LoVo (cell line): Measurements from ENCODE around the gene DECR2.
"Not testable (repeated sequence)": the region's sequence is repeated elsewhere in the genome, so short reads cannot be mapped to it uniquely, and the experiment has no call there.

ENCODE experiments used
- DNase-seq: peaks from one replicate; pipeline ENCODE4 v3.0.0-alpha.2; 2016; ENCODE audit warnings: low spot score

DECR2 gene

DNA sequence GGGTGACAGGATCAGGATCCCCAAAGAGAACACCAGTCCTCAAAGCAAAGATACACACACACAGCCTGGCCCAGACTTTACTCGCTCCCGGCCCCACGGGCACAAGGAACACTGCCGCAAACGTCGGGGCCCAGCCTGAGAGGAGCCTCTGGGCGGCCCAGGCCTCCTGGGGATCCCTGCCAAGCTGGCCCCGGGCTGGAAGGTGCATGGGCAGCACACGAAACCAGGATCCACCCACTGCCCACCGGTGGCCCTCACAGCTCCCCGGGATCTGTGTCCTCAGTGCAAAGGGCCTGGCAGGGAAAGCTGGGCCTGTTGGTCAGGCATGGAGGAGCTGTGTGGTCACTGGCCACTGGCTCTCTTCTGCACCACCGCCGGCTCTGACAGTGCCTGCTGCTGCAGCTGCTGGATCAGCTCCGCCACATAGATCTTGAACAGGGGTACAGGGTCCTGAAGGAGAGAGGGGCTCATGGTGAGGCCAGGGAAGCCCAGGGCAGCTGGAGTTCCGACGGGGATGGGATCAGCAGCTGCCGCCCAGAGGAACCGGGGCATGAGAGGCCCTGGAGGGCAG lies 34.3 kb upstream of the DECR2 start:
- no peak for DNase-seq

DNA sequence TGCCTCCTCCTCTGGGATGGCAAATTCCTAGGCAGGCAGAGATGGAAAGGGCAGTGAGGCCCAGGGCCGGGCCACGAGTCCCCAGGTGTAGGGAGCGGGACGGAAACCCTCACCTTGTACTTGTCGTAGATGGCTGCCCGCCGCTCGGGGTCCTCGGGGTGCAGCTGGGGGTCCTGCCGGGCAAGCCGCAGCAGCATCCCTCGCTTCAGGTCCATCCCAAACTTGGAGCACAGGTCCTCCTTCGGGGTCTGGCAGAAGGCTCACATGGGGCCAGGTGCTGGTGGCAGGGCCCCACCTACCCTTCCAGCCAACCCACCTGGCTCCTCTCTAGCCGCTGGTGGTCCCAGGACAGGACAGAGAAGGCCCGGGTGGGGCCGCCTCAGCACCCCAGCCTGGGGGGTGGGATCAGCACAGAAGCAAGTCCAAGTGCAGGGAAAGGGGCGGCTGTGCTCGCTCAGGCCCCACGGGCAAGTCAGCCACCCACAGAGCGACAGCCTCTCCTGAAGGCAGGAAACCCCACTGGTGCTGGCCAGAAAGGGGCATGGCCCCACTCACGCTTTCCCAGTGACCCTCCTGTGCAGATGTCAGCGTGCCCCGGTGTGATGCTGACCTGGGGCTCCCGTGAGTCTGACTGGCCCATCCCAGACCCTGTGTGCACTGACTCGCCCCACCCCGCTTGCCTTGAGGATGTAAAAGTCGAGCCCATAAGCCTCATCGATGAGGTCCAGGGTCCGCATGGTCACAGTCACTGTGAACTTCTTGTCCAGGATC lies 33.1 kb upstream of the DECR2 start:
- DNase-seq: no peak

DNA sequence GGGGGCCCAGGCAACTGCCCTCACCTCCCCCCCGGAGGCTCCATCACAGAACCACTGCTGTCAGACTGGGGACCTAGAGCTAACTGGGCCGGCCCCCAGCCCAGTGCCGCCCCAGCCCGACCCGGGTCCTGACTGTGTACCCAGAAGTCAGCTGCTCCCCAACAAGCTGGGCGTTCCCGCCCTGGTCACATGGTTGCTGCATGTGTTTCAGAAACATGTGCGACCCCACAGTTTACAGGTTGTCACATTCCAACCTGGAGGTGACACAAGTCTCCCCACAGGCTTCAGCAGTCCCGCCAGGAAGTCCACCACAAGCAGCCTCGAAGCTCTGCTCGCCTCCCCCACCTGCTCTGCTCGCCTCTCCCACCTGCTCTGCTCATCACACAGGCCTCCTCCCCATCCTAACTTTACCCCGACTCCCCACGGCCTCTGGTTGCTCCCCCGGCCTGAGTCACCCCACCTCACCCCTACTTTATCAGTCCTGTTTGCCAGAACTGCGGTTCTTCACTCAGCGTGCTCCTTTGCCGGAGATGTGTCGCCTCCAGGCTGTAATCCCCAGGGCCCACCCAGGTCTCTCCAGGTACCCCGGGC lies 32.3 kb upstream of the DECR2 start:
- no peak for DNase-seq

DNA sequence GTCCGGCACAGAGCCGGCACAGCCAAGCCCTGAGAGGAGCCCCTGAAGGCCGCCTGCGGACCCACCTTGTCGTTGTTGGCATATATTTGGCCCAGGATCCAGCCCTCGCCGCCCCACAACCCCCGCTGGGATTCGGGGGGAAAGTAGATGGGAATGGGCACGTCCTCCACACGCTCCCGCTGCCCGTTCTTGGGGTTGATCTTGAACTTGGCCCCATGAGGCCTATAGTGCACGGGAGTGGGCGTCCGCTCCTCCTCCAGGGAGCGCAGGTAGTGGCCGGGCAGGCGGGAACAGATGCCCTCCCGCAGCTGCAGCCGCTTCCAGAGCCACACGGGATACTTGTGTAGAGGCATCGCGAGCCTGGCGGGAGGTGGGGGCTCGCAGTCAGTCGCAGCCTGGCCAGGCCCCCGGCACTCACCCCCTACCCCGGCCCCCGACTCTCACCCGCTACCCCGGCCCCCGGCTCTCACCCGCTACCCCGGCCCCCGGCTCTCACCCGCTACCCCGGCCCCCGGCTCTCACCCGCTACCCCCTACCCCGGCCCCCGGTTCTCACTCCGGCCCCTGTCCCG lies 31.7 kb upstream of the DECR2 start:
- no peak for DNase-seq

DNA sequence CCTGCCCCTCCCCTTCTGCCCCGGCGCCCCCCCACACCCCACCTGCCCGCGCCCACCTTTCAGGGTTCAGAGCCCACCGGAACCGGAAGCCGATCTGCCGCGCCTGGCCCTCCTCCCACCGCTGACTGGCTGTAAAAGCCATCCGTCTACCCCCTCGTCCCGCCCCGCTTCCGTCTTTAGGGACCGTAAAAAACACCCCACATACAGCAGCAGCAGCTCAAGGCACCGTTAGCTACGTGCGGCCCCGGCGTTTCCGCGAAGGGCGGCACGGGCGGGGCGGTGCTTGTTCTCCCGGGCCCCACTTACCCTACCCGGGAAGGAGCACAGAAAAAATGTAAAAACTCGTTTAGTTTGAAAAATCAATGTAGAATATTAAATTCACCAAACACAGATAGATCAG lies 31.2 kb upstream of the DECR2 start, which contains the start of gene MRPL28:
Gene MRPL28 (minus strand): TSS at position 96 of the 400 bp plus-strand sequence. CDS start 320 bp downstream, outside the sequence.
- peak; percentile 92 for DNase-seq

DNA sequence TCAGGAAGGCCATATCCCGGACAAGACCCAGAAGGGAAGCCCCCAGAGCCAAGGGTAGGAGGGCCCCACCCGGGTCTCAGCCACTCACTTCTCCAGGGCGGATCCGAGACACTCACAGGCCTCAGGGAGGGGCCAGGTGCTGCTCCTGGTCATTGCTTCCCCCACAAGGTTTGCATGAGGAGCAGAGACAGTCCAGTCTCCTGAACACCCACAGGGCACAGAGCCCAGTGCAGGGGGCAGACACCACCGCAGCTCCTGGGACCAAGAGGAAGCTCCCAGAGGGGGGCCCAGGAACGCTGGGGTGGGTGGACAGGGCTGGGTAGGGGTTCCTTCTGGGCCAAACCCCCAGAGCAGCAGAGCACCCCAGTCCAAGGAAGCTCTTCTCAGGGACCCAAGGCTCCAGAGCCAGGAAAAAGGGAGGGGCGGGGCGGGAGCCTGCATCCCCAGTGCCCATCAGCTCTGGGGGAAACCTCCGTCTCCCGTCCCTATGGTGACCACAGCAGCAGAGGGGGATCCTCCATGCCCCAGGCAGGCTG lies 30.6 kb upstream of the DECR2 start:
- no peak for DNase-seq

DNA sequence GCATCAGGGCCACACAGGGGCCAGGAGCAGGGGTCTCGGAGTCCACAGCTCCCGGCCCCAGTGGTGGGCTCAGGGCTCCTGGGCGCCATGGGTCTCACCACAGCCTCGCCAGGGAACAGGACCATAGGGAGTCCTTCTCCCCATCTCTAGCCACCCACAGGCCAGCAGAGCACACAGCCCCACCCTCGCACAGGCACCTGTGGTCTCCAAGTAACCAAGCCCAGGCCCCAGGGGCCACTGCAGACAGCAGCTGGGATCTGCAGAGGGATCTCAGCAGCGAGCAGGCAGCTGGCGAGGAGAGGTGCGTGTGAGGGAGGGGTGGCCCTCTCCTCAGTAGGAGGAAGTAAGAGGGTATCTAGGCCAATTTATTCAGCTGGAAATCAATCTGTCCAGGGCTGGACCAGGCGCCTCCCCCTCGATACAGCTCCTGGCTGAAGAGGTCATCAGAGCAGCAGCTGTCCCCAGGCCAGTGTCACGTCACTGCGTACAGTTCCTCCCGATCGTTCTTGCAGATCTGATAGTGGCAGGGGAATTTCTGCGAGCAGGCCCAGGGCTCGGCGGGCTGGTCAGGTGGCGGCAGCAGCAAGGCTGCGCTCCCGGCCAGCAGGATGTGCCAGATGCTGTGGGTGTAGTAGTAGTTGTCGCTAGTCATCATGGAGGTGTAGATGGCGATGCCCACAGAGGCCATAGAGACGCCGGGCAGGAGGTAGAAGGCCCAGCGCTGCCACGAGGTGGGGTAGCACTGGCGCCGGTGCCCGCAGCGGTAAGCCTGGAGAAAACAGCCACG lies 30.0 kb upstream of the DECR2 start:
- DNase-seq: no peak

DNA sequence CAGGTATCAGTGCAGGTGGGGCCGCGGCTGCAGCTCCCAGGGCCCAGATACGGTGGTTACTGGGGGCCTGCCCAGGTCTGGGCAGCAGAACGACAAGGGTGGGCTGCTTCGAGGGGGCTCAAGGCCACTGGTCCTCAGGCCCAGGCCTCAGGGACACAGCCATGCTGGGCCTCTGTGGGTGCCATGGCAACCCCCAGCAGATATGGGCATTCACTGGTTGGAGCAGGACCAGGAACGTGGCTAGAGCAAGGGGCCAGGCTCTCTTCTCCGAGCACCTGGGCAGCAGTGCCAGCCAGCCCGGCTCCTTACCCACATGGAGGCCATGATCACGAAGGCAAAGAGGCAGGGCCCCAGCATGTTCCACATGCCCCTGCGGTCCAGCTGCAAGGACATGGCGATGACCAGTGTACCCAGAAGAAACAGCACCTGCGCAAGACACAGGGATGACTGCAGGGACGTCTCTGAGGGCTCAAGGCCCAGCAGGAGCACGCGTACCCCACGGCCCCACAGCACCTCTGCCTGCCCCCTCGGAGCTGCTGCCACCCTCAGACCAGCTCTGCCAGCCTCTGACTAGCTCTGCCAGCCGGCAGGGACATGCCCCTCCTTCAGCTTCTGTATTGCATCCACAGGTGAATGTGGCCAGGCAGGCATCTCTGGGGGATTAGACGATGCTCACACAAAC lies 29.2 kb upstream of the DECR2 start:
- no peak for DNase-seq

DNA sequence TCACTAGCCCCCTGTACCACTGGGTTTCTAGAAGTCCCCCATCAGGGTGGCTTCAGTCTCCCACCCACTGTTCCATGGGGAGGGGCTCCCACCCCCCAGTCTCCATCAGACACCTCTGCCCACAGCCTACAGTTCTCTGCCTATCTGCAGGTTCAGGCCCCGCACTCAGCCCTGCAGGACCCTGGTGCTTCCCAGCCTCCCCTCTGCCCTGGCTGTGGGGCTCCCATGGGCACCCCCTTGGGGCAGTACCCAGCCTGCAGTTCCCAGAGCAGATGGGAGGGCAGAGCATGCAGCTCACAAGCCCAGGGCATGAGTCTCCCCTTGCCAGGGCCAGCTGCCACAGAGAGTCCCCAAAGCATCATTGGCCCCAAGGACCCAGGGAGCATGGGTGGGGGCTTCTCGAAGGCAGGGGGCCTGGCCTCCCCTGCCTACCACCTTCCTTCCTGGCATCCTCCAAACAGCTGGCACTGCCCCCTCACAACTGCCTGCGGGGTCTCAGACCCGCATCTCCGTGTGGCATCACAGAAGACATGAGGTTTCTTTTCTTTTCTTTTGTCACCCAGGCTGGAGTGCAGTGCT lies 28.6 kb upstream of the DECR2 start:
- no peak for DNase-seq

DNA sequence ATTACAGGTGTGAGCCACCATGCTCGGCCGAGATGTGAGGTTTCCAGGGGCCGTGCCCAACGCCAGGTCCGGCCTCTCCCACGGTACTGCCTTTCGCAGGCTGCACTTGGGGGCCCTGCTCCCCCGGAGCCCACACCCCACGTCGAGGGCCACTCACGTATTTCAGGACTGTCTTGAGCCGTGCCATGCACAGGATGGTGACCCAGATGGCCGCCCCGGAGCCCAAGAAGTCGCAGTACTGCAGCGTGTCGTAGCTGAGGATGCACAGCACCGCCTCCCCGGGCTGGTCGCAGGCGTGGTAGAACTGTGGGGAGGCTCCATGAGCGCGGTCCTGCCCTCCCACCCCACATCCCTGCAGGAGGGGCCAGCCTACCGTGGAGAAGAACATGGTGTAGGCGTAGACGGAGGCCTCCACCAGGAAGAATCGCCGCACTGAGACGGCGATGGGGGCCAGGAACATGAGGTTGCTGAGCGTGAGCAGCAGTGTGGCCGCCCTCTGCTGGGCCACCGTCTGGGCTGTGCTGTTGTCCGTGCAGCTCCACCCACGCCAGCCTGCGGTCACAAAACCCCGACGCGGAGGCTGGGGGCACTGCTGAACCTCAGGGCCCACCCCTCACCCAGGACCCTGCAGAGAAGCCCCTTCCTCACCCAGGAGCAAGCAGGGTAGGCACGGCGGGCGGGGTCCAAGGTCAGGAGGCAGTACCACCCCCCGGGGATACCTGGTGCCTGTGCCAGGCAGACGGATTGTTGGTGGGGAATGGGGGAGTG lies 27.7 kb upstream of the DECR2 start:
- no peak for DNase-seq

DNA sequence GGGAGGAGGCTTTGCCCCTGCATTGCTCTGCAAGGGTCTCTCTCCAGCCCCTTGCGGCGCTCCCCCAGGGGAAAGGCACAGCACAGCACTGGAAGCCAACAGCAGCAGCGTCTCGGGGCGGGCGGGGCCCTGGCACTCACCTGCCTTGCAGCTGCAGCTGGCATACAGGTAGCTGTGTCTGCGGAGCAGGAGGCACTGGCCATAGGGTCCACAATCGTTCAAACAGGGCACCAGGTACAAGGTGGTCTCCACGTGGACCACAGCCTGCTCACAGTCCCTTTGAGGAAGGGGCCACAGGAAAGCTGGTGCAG lies 27.1 kb upstream of the DECR2 start:
- DNase-seq: no peak

DNA sequence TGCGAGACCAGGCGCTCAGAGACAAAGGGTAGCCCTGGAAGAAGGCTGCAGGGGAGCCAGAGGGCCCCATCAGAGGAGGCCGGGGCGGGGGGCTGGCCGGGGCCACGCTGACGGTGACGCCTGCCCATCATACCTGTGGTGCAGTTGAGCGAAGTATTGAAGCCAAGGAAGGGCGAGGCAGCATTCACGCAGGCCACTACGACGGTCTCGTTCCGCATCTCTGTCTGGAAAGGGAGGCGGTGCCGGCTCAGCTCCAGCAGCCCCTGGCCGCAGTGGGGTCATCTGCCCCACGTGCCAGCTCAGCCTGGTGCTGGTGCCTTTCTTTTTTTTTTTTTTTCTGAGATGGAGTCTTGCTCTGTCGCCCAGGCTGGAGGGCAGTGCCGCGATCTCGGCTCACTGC lies 26.5 kb upstream of the DECR2 start:
- DNase-seq: no peak

DNA sequence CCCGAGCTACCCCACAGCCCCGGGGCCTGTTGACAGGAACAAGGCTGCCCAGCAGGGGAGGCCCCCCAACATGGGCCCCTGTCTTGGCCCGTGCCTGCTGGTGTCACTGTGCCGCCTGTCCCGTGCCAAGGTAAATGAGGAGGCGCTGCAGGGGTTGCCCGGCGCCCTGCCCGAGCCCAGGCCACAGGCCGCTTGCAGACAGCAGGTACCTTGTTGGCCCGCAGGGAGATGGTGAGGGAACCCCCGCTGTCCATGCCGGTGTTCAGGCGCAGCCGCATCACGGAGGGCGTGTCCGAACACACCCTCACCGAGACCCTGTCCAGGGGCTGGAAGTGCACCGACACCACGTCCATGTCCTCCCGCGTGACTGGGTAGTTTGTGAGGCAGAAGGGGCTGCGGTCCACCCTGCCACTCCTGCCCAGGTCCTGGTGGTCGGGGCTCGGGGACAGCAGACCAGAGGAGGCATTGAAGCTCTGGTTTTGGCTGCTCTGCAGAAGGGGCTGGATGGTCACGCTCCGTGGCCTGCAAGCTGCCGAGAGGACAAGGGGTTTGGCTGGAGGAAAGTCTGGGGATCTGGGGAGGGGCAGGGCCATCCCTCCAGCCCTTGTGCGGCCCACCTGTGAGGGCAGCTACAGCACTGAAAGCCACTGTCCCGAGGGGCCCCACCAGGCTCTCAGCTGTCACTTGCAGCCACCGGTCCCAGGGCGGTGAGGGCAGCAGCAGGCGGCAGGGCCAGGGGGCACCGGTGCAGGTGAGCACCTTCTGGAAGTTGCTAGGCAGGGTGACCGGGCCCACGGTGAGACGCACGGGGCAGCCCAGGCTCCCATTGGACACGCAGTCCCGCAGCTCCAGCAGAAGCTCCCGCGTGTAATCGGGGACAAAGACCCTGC lies 25.5 kb upstream of the DECR2 start:
- no peak for DNase-seq

DNA sequence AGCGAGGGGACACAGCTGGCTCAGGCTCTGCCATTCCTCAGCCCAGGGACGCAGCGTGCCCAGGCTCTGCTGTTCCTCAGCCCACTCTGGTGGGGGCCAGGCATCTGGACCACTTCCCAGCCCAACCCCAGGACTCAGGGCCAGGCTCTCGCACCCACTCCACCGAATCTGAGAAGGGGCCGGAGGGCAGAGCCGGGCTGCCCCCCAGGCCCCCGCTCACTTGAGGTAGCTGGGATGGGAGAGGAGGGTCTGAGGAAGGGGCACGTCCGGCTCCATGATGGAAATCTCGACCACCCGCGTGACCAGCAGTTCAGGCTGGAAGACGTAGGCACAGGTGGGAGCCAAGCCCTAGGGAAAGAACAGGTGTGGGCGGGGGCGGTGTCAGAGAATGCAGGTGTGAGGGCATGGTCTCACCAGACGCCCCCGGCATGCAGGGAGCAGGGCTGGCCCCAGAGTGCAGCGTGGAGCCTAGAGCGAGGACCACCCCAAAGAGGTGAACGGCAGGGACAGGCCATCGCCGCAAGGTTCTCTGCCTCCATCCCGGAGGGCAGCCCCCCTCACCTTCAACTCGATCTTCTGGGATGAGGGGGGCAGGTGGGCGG lies 24.8 kb upstream of the DECR2 start:
- DNase-seq: no peak

DNA sequence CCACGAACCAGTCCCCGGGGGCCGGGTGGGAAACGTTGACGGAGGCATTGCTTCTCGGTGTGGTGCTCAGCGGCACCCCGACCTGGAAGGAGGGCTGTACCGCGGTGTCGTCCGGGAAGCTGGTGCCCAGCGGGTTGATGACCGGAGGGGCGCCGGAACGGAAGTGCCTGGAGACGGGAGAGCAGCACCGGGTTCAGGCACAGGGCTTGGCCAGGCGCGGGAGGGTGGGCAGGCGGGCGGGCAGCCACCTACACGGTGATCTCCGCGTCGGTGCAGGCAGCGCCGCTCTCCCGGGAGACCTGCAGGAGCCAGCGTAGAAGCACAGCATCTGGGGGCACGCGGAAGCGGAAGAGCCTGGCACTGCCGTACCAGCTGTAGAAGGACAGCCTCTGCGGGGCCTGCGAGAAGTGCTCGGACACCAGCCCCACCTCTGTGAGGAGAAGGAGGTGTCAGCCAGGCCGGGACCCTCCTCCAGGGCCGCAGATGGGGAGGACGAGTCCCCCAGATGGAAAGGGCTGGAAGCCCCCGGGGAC lies 24.2 kb upstream of the DECR2 start:
- DNase-seq: no peak

DNA sequence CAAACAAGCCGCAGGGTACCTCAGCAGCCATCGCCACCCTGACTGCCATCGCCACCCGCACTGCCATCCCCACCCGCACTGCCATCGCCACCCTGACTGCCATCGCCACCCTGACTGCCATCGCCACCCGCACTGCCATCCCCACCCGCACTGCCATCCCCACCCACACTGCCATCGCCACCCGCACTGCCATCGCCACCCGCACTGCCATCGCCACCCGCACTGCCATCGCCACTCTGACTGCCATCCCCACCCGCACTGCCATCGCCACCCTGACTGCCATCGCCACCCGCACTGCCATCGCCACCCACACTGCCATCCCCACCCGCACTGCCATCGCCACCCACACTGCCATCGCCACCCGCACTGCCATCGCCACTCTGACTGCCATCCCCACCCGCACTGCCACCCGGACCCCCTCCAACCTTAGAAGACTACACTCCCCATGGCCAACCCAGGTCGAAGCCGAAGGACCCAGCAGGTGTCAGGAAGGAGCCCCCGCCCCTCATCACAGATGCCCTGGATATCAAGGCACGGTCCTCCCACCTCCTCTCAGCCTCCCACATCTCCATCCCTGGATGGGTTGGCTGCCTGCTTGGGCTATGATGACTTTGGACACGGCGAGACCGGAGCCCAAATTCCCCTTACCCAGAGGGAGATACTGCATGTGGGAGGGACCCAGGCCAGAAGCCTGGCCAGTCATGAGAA lies 23.4 kb upstream of the DECR2 start:
- not testable (repeated sequence) for DNase-seq

DNA sequence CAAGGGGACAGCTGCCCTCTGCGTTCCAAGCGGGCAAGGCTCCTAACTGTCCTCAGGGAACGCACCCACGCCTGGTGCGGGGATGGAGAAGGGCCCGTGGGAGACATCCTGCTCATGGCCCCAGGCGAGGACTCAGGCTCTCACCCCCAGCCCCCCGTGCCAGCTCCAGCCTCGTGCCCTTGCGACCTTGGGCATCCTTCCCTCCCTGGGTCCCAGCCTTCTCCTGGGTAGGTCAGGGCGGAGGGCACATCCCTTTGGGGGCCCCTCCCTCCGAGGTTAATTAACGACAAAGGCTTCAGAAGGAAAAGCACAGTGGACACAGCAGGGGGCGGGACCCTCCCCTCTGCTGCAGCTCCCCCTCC lies 22.9 kb upstream of the DECR2 start:
- DNase-seq: no peak
